GM19099 (cell line): ENCODE data around the gene UBE2N.

ENCODE experiments used
- POLR2A ChIP-seq: IDR thresholded peaks from 3 replicates; pipeline ENCODE4 v1.6.1; 2011; ENCODE audit warnings: low read depth; ENCODE audit not compliant: insufficient read length; ENCODE audit errors: extremely low read depth

The UBE2N gene

GRCh38 chr12:93378196-93378997 is 63.4 kb downstream of the UBE2N start:
- peak; percentile 60 for TF ChIP-seq POLR2A

- TF ChIP-seq POLR2A, result peak; percentile 85
These were observed 64.2 kb downstream of the UBE2N start, which contains the start of gene NUDT4 for GRCh38 chr12:93377252-93378195. Gene NUDT4, plus strand, starts transcription at chr12:93377925. Its CDS starts 398 bp downstream, at chr12:93378323.

GRCh38 chr12:93376436-93377251 is 65.1 kb downstream of the UBE2N start:
- TF ChIP-seq POLR2A, result no peak

- no peak for TF ChIP-seq POLR2A
These were observed 65.8 kb downstream of the UBE2N start for GRCh38 chr12:93375906-93376305.

GRCh38 chr12:93373961-93374656 is 67.6 kb downstream of the UBE2N start:
- TF ChIP-seq POLR2A, result no peak

- no peak for TF ChIP-seq POLR2A
These were observed 70.8 kb downstream of the UBE2N start for GRCh38 chr12:93370947-93371346.

GRCh38 chr12:93369505-93369904 is 72.2 kb downstream of the UBE2N start:
- no peak for TF ChIP-seq POLR2A

GRCh38 chr12:93368766-93369165 is 73.0 kb downstream of the UBE2N start:
- no peak for TF ChIP-seq POLR2A

DNA sequence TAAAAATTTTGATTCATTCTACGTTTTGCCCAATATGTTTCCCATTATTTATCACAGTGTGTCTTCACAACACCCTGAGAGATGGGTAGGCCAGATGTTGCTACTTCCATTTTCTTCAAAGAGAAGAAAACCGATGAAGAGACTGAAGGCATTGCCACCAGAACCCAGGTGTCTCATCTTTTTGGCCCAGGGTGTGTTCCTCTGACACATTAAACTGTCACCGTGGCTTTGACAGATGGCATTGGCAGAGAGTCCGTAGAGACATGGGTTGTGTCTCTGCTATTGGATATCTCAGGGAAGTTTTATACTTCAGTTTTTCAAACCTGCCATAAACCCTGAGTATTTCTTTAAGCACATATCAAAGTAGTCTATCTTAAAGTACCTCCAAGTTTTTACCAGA is 75.3 kb downstream of the UBE2N start:
- no peak for TF ChIP-seq POLR2A

DNA sequence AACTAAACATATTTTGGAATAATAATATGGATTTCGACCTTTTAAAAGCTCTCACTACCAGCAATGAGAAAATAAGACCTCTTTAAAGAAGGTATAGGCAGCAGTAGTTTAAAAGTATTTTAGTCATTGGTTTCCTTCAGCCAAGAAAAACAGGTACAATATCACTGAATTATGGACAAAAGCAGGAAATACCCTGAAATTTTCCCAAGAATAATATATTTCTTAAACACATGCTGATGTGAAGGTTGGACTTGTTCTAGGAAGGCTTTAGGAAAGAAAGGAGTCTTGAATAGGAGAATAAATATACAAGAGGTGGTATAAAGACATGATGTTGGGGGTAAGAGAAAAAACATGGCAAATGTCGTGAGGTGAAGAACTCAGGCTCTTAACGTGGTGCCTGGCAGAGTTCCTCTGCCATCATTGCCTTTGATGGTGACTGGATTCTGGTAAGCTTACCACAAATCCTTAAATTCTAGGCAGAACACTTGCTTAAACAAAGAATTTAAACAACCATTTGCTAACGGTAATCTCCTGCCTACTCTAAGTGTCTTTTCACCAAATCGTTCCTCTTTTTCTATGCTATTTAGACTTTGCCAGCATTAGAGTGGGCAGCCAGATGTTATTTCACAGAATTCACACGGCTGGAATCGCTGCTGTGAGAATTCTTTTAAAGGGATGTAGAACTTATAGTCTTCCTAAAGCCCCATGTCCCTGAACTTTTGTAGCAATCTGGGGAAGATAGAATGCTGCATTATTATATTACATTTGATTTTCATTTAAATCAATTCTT is 75.9 kb downstream of the UBE2N start:
- no peak for TF ChIP-seq POLR2A

DNA sequence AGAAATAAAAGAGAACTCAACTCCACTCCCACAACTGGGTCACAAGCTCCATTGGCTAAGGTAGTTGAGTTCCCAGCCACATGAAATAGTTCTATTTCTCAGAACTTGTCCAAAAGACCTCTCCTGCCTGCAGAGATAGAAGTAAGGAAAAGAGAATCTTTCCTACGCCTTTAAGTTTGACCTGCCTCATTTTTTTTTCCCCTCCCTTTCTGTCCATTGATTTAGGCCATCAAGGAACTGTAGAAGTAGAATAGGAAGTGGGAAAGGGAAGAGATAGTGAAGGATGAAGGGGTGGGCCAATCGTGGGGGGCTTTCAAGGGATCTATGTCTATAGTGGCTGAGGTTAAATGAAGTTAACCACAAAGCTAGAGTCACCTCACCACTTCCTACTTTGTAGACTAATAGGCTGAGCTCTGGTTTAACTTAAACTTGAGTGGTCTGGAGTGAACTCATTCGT is 77.9 kb downstream of the UBE2N start:
- no peak for TF ChIP-seq POLR2A

DNA sequence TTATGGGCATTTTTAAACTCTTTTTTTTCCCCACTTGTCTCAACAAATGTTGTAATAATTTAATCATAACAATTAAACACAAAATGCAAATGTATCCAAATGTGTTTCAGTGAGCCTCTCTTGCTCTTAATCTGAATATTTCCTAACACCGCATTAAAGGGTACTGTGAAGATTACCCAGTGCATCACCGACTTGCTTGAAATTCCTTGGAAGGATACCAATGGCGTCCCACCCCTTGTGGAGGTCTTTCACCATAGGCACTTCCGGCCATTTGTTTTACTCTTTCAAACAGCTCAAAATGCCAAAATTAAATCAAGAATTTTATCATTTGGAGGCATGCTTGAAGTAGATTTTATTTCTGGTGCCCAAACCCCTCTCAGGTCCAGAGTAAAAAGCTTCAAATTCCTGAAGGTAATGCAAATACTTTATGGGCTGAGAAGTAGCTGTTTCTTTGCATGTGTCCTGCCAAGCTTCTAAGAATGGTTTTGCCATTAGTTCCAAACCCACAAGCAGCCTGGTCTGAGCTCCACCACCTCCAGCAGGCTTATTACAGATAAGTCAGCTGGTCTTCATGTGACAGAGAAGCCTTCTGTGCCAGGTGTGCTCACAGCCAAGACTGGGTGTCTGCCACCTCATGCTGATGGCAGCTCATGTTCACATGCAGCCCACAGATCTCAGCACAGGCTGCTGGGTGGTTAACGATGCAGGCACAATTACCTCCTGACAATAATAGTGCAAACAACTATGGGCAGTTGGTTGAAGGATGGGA is 80.4 kb downstream of the UBE2N start:
- TF ChIP-seq POLR2A, result no peak

- no peak for TF ChIP-seq POLR2A
These were observed 81.1 kb downstream of the UBE2N start for GRCh38 chr12:93360688-93361087.

- no peak for TF ChIP-seq POLR2A
These were observed 82.9 kb downstream of the UBE2N start for GRCh38 chr12:93358821-93359220.
